Kidney (tissue), 14 donors: Measurements from ENCODE around the gene NECAB2. TPM values are rescaled to one million over a fixed set of nuclear protein-coding genes. Genes with fewer than 3 reads are reported as not detected.

Source experiments
- DNase-seq, 5 donors: peaks; one replicate each; pipeline ENCODE4 v3.0.0-alpha.2; 2013 to 2020
- FAIRE-seq: peaks from 2 replicates; lab custom pipeline; 2012; peaks lifted over from hg19 to GRCh38; lab: Jason Lieb, UNC
- H3K27ac ChIP-seq, 2 donors: one replicate each; pipeline ENCODE4 v1.7.0; 2013; ENCODE audit warnings: low read depth in 2 of 2, low read length in 2 of 2, inconsistent platforms in 1 of 2
- H3K27me3 ChIP-seq: one replicate; pipeline ENCODE4 v1.7.1; 2013; ENCODE audit warnings: low read length, inconsistent platforms; ENCODE audit not compliant: control insufficient read depth, insufficient read depth
- H3K36me3 ChIP-seq, 3 donors: one replicate each; pipeline versions ENCODE4 v1.7.0 to v1.7.1; 2013; ENCODE audit warnings: low read length in 3 of 3, control low read depth in 1 of 3, inconsistent platforms in 1 of 3; ENCODE audit not compliant: insufficient read depth in 3 of 3, control insufficient read depth in 2 of 3
- H3K4me1 ChIP-seq, 3 donors: one replicate each; pipeline versions ENCODE4 v1.7.0 to v1.7.1; 2013; ENCODE audit warnings: low read length in 3 of 3, inconsistent platforms in 1 of 3, low read depth in 1 of 3; ENCODE audit not compliant: control insufficient read depth in 2 of 3, insufficient read depth in 2 of 3
- H3K4me3 ChIP-seq, 3 donors: one replicate each; pipeline versions ENCODE4 v1.7.0 to v1.8.1; 2013; ENCODE audit warnings: low read length in 3 of 3, control low read depth in 1 of 3, inconsistent platforms in 1 of 3
- H3K9ac ChIP-seq, 3 donors: one replicate each; pipeline versions ENCODE4 v1.7.0 to v1.7.1; 2013; ENCODE audit warnings: low read length in 3 of 3, control low read depth in 1 of 3, inconsistent platforms in 1 of 3
- H3K9me3 ChIP-seq, 3 donors: one replicate each; pipeline versions ENCODE4 v1.7.0 to v1.7.1; 2013; ENCODE audit warnings: low read length in 3 of 3, control low read depth in 1 of 3, inconsistent platforms in 1 of 3; ENCODE audit not compliant: control insufficient read depth in 2 of 3, insufficient read depth in 1 of 3
- CTCF ChIP-seq: IDR thresholded peaks from 3 replicates; pipeline ENCODE4 v1.5.1; 2012; ENCODE audit warnings: mild to moderate bottlenecking, moderate library complexity, borderline replicate concordance; ENCODE audit not compliant: insufficient read depth; ENCODE audit errors: extremely low read depth
- intact Hi-C: fragments of 100-400 bp; cut with DNase I; formaldehyde crosslinking; loops from one replicate; pipeline ENCODE4 v1.11.1; 2022
- polyA plus RNA-seq: library from polyadenylated mRNA; stranded (reverse); fragments of 350-450 nt; fragmentation: Illumina TruSeq; extraction: RNeasy Lipid Tissue Mini Kit (QIAGEN cat#74804); gene quantifications from one replicate; pipeline ENCODE4 v1.2.3, GENCODE V29; 2014; ENCODE audit warnings: low read depth, low replicate concordance; ENCODE audit not compliant: insufficient read depth
- total RNA-seq: library from RNA; stranded (reverse); fragmentation: NEBNext Ultra II Directional; extraction: Animal tissue kit (Norgen Biotek cat#: 25700); gene quantifications from one replicate; pipeline ENCODE4 v1.2.1, GENCODE V29; 2021
- donor health status: control.
- donor health status: control.
- donor health status: control.
- donor health status: control.
- donor health status: control.
- donor health status: DM: yes; HTN: yes; CAD: no.
- donor health status: Normal renal cell carcinoma (clear cell type).

Gene NECAB2
- total and polyA plus RNA-seq, 2 donors from 2014 or later: 0.82 to 47.0 TPM

- intact Hi-C loops: loop anchor here (10.0 kb wide), 1 partner anchor 91 kb away; no protein-coding TSS in a partner anchor
- FAIRE-seq: no peak
These were observed 4.5 kb upstream of the NECAB2 start for GRCh38 chr16:83963277-83964119.

GRCh38 chr16:83964684-83965443 is 3.2 kb upstream of the NECAB2 start:
- no peaks in the 10 kb centered on the region for H3K4me1 ChIP-seq
- no peak for FAIRE-seq
- intact Hi-C loops: loop anchor here (10.0 kb wide), 1 partner anchor 90 kb away; no protein-coding TSS in a partner anchor
- no peak overlapping the region for H3K4me3 ChIP-seq
- no peak overlapping the region for H3K9ac ChIP-seq
- no peaks in the 10 kb centered on the region for H3K27me3 ChIP-seq
- peak in 1 of 5 donors; percentile 61 for DNase-seq
- no peak for TF ChIP-seq CTCF
- H3K9me3 ChIP-seq: no peaks in the 10 kb centered on the region
- no peak overlapping the region for H3K27ac ChIP-seq
- H3K36me3 ChIP-seq: peaks cover 0 to 19% (median 2%) of the 10 kb centered on the region in 3 donors

More at GRCh38 chr16:83963277-83964119, 4.5 kb upstream of the NECAB2 start:
- DNase-seq: no peak
- Histone ChIP-seq H3K9me3 (no peaks in the 10 kb centered on the region), H3K4me3 (no peak overlapping the region), H3K9ac (no peak overlapping the region), H3K27ac (no peak overlapping the region), H3K36me3 (peaks cover 0 to 27% (median 11%) of the 10 kb centered on the region in 3 donors), H3K4me1 (no peaks in the 10 kb centered on the region), H3K27me3 (no peaks in the 10 kb centered on the region)
- TF ChIP-seq CTCF: no peak

- Histone ChIP-seq H3K4me1 (no peaks in the 10 kb centered on the region), H3K36me3 (peaks cover 0 to 12% (median 2%) of the 10 kb centered on the region in 3 donors), H3K9me3 (no peaks in the 10 kb centered on the region), H3K27me3 (no peaks in the 10 kb centered on the region), H3K4me3 (no peak overlapping the region), H3K27ac (no peak overlapping the region), H3K9ac (no peak overlapping the region)
- no peak for TF ChIP-seq CTCF
- FAIRE-seq: no peak
- DNase-seq: peak in 1 of 5 donors; percentile 72
- intact Hi-C loops: loop anchor here (10.0 kb wide), 1 partner anchor 89 kb away; no protein-coding TSS in a partner anchor
These were observed 2.4 kb upstream of the NECAB2 start for GRCh38 chr16:83965444-83966152.
